Skeletal muscle satellite cell (primary cell): ENCODE measurements around the gene PRICKLE2.

Experiments used
- H3K27me3 ChIP-seq: 2 replicates; pipeline ENCODE4 v1.7.0; 2013; ENCODE audit warnings: low read length; ENCODE audit not compliant: control insufficient read depth, insufficient read depth
- H3K36me3 ChIP-seq: 2 replicates; pipeline ENCODE4 v1.7.0; 2013; ENCODE audit warnings: mild to moderate bottlenecking, control low read depth, low read length; ENCODE audit not compliant: insufficient read depth
- H3K4me1 ChIP-seq: 2 replicates; pipeline ENCODE4 v1.7.0; 2013; ENCODE audit warnings: low read length; ENCODE audit not compliant: control insufficient read depth, insufficient read depth
- H3K4me2 ChIP-seq: 2 replicates; pipeline ENCODE4 v1.7.0; 2013; ENCODE audit warnings: mild to moderate bottlenecking, low read length
- H3K4me3 ChIP-seq: 2 replicates; pipeline ENCODE4 v1.7.0; 2013; ENCODE audit warnings: low read length
- H3K9ac ChIP-seq: 2 replicates; pipeline ENCODE4 v1.7.0; 2013; ENCODE audit warnings: mild to moderate bottlenecking, low read depth, low read length, moderate library complexity
- H3K9me3 ChIP-seq: replicated peaks from 2 replicates; pipeline ENCODE4 v1.7.0; 2013; ENCODE audit warnings: mild to moderate bottlenecking, control low read depth, low read length

The PRICKLE2 gene

DNA sequence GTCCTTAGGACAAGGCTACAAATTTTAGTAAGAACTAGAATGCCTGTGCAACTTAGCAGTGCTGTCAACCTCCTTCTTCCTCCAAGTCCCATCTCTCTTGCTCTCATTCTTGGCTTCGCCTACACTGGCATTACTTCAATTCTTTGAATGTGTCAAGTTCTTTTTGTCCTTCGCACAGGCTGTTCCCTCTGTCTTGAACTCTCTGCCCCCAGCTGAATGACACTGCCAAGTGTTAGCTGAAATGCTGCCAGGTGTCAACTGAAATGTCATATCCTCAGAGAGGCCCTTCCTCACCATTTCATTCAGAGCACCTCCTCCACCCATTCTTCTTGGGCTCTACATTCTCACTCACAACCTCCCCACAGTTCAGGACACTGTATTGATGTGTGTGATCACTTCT is 153.1 kb downstream of the PRICKLE2 start:
- H3K36me3 ChIP-seq = no peaks in the 10 kb centered on the region
- no peak overlapping the region for H3K4me2 ChIP-seq
- H3K9ac ChIP-seq = no peak overlapping the region
- H3K27me3 ChIP-seq = peaks cover 3% of the 10 kb centered on the region
- peaks cover 8% of the 10 kb centered on the region for H3K4me1 ChIP-seq
- H3K9me3 ChIP-seq = no peaks in the 10 kb centered on the region
- H3K4me3 ChIP-seq = no peak overlapping the region

DNA sequence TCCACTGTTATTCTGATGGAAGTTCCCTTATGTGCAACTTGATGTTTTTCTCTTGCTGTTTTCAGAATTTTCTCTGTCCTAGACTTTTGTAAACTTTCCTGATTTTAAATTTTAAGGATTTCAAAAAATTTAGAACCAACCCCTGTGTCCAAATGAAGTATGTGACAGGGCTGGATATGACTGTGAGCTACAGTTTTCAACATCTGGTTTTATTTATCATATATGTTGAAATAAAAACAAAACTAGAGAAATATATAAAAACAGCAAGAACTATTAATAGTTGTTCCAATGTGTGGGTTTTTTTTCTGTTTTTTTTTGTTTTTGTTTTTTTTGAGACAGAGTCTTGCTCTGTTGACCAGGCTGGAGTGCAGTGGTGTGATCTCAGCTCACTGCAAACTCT is 154.6 kb downstream of the PRICKLE2 start:
- Histone ChIP-seq H3K4me1 (peaks cover 8% of the 10 kb centered on the region), H3K4me2 (no peak overlapping the region), H3K4me3 (no peak overlapping the region), H3K9ac (no peak overlapping the region), H3K36me3 (no peaks in the 10 kb centered on the region), H3K27me3 (peaks cover 3% of the 10 kb centered on the region), H3K9me3 (no peaks in the 10 kb centered on the region)

DNA sequence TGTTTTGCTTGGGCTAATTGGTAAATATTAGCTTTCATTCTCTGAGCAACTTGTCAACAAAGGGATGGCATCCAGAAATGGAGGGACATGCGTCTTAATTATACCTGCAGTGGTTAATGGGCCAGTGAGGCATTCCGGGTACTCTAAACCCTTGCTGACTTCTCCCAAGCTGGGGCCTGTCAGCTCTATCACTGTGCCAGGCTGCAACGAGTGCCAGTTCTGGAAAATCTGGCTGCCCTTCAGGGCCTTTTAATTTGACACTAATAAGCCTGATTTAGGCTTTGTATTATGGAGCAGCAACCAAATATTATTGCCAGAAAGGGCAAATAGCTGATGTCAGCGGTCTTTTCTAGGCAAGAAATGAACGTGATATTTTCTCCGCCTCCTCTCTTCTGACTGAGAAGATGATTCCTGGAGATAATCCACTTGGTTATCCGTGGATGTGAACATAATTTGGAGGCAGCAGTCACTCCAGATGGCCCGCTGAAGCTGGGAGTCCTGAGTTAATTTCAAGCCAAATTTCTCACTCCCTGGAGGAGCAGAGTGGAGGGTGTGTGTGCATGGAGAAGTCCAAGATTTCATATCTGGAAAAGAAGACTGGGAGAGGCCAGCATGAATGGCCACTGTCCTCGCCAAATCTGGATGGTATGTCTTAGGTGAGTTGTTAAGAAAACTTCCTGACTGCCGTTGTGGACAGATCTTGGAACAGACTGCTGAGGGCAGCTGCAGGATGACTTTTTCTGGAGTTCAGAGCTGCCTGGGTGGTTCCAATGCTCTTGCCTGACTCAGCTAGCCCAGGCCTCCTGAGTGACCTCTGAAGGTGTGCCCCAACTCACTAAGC is 157.5 kb downstream of the PRICKLE2 start:
- Histone ChIP-seq H3K9ac (no peak overlapping the region), H3K4me1 (peaks cover 8% of the 10 kb centered on the region), H3K9me3 (no peaks in the 10 kb centered on the region), H3K27me3 (peaks cover 3% of the 10 kb centered on the region), H3K4me3 (no peak overlapping the region), H3K36me3 (no peaks in the 10 kb centered on the region), H3K4me2 (no peak overlapping the region)

DNA sequence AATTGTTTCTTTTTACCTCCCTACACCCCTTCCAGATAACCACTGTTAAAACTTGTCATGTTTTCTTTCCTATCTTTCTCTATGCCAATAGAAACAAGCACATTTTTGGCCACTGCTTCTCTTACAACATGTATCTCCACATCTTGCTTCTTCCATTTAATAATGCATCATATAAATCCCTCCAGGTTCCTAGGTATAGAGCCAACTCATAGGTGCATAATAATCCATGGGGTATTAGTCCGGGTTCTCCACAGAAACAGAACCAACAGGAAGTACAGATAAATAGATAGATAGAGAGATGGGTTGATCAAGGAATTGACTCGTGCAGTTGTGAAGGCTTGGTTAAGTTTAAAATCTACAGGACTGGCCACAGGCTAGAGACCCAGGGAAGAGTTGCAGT is 160.5 kb downstream of the PRICKLE2 start:
- no peaks in the 10 kb centered on the region for H3K36me3 ChIP-seq
- H3K4me1 ChIP-seq = peaks cover 8% of the 10 kb centered on the region
- peaks cover 3% of the 10 kb centered on the region for H3K27me3 ChIP-seq
- no peaks in the 10 kb centered on the region for H3K9me3 ChIP-seq
- H3K4me2 ChIP-seq = no peak overlapping the region
- H3K9ac ChIP-seq = no peak overlapping the region
- no peak overlapping the region for H3K4me3 ChIP-seq

DNA sequence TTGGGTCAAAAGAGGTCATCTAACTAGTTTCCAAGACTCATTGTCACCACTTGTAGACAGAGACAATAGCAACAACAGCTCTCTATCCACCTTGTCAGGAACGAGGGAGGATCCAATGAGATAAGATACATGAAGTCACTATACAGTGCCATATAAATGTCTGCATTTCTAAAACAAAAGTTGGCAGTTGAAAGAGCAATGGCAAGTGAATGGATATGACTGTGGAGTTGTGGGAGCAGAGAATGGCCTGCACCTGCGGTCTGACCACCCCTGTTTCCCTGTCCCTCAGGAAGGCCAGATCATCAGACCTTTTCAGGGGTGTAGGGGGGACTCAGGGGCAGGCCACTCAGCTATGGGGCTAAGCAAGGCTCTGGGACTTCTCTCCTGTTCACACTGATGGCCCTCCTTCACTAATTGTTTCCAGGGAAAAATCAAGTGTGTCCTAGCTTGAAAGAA is 161.3 kb downstream of the PRICKLE2 start:
- H3K9me3 ChIP-seq = no peaks in the 10 kb centered on the region
- H3K4me3 ChIP-seq = no peak overlapping the region
- no peaks in the 10 kb centered on the region for H3K36me3 ChIP-seq
- H3K27me3 ChIP-seq = peaks cover 3% of the 10 kb centered on the region
- H3K4me1 ChIP-seq = peaks cover 8% of the 10 kb centered on the region
- H3K9ac ChIP-seq = no peak overlapping the region
- no peak overlapping the region for H3K4me2 ChIP-seq

DNA sequence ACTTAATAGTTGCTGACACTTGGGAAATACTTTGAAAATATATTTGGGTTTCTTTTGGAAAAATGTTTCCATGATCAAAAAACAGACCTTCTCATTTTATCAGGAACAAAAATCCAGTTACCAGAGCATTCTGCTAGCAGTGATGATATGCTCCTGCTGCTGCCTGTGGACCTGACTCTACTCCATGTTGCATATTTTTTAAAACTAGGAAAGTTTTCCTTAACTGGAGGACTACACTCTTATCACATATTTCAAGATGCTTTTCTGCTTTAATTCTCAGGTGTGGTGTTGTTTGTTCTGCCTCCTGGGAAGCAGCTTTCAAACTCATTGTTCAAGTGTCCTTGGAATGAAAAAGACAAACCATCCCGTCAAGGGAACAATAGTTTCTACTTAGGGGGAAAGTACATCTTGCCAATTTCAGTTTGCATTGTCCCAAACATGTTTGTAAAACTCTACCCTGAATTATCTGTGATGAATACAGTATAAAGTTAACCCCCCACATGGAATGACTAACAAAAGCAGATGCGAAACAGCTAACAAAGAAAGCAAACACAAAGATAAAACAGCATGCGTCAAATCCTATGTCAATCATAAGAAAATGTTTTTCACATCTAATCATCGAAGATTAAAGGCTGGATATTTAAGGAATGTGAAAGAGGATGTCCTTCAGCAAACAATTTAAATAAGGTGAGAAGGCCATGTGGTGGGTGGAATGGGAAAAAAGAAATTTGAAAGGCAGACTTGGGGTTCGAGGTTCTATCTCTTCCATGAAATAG is 161.9 kb downstream of the PRICKLE2 start:
- no peak overlapping the region for H3K9ac ChIP-seq
- H3K4me2 ChIP-seq = no peak overlapping the region
- no peaks in the 10 kb centered on the region for H3K9me3 ChIP-seq
- H3K4me3 ChIP-seq = no peak overlapping the region
- peaks cover 8% of the 10 kb centered on the region for H3K4me1 ChIP-seq
- peaks cover 3% of the 10 kb centered on the region for H3K27me3 ChIP-seq
- H3K36me3 ChIP-seq = no peaks in the 10 kb centered on the region

DNA sequence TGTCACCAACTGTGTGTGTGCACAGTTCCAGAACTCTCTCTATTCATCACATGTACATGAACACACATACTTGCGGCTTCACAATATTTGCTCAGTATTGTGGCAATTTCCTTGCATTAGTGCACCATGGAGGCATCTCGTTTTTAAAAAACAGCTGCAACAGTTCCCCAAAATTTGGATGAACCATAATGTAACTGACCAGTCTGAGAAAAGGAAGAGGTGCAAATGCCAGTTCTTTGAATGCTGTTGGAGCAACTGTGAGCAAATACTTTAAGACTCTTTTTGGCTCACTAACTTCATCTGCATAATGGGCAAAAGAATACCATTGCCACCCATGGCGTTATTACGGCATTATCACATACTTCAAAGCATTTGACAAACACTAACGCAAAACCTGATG is 163.6 kb downstream of the PRICKLE2 start:
- Histone ChIP-seq H3K4me3 (no peak overlapping the region), H3K9me3 (no peaks in the 10 kb centered on the region), H3K27me3 (peaks cover 9% of the 10 kb centered on the region), H3K9ac (no peak overlapping the region), H3K4me2 (no peak overlapping the region), H3K36me3 (no peaks in the 10 kb centered on the region), H3K4me1 (no peaks in the 10 kb centered on the region)

DNA sequence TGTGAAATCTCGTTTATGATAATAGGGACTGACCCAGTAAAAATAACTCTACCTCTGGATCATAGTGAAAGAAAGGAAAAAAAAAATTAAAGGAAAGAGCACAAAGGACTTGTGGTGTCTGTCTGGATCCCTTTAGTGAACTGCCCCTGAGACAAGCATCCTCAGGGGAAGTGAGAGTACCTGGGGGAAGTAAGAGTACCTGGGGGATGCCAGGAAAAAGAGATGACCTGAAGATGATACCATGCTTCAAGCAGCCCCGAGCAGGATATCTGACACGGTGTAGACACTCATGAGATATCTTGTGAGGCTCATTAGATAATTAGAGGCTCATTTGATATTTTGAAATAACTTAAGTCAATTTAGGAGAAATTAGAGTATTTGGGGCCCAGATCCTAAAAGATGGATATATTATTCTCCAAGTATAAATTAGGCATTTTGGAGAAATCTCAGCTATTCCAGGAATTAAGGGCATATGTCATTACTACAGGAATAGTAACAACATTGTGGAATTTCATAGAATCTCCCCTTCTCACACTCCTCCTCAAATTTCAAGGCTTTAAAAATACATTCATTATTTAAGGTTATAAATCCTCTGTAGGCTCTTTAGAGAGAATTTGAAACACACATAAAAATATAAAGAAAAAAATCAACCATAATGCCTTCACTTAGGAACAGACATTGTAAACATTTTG is 165.6 kb downstream of the PRICKLE2 start:
- Histone ChIP-seq H3K4me1 (no peaks in the 10 kb centered on the region), H3K4me2 (no peak overlapping the region), H3K9me3 (no peaks in the 10 kb centered on the region)

DNA sequence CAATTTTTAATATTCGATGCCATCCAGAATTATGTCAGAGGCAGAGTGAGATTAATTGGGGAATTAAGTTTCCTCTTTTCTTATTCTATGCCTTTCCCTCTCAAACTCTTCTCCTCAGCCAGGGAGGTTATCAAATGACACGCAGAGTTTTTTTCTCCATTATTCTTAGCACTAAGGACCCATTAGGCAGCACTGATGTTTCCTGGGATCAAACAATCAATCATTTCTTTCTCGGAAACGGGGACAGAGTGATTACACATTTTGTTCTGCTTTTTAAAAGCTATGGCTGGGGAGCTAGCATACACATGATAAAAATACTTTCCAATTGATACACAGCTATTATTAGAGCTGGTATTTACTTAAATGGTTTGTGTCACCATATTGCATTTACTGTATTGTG is 166.7 kb downstream of the PRICKLE2 start:
- H3K9ac ChIP-seq = no peak overlapping the region
- no peak overlapping the region for H3K4me3 ChIP-seq
- H3K4me1 ChIP-seq = no peaks in the 10 kb centered on the region
- no peaks in the 10 kb centered on the region for H3K9me3 ChIP-seq
- H3K36me3 ChIP-seq = no peaks in the 10 kb centered on the region
- peaks cover 9% of the 10 kb centered on the region for H3K27me3 ChIP-seq
- H3K4me2 ChIP-seq = no peak overlapping the region

More for the DNA sequence above, 165.6 kb downstream of the PRICKLE2 start:
- no peaks in the 10 kb centered on the region for H3K36me3 ChIP-seq
- no peak overlapping the region for H3K9ac ChIP-seq
- H3K4me3 ChIP-seq = no peak overlapping the region
- H3K27me3 ChIP-seq = peaks cover 9% of the 10 kb centered on the region

DNA sequence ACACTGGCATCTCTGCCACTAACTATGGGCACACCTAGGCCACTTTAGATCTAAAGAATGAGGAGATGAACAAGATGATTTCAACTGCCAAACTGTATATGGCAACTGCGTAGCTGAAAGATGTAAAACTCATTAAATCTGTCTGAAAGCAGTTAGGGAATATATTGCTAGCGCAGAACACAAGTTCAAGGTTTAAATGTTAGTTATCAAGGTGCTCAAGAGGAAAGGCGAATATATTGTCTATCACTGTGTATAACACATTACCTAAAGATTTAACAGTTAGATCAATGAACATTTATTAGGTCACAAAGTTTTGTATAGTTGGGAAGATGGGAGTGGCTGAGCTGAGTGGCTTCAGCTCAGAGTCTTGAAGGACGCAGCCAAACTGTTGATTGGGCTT is 168.0 kb downstream of the PRICKLE2 start:
- peaks cover 9% of the 10 kb centered on the region for H3K27me3 ChIP-seq

DNA sequence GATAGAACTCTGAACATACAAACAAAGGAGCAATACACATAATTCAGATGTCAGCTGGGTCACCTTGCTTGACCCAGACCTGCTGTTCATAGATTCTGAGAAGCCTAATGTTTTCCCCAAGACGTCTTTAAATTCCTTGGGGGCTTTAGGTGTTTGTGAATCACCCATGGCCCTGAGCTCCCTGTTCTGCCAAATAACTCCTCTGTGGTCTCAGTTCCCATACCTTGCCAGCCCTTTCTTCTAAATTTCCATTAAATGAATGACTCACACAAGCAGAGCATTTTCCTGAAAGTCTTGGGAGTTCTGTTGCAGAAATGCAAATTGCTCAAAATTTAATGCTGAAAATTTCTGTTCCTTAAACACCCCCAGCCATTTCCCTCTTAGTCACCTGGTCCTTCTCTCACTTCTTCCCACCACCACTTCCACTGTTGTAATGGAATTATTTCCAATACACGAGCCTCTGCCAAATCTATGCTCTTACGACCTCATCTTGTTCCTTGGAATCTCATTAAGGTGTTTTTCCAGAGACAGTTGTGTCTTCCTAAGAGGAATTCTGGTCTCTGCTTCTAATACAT is 168.6 kb downstream of the PRICKLE2 start:
- Histone ChIP-seq H3K4me2 (no peak overlapping the region), H3K9me3 (no peaks in the 10 kb centered on the region), H3K4me3 (no peak overlapping the region), H3K9ac (no peak overlapping the region), H3K4me1 (no peaks in the 10 kb centered on the region), H3K36me3 (no peaks in the 10 kb centered on the region), H3K27me3 (peaks cover 9% of the 10 kb centered on the region)

More for the DNA sequence above, 168.0 kb downstream of the PRICKLE2 start:
- no peaks in the 10 kb centered on the region for H3K9me3 ChIP-seq
- no peak overlapping the region for H3K4me2 ChIP-seq
- no peaks in the 10 kb centered on the region for H3K36me3 ChIP-seq
- H3K4me1 ChIP-seq = no peaks in the 10 kb centered on the region
- no peak overlapping the region for H3K4me3 ChIP-seq
- no peak overlapping the region for H3K9ac ChIP-seq
